Ramos (cell line): ENCODE data around the gene CXCL17.

Source experiments
- in situ Hi-C: fragments of 300-500 bp; cut with MboI; formaldehyde crosslinking; loops from one replicate; pipeline ENCODE4 v1.14.3; 2022; ENCODE audit warnings: low sequenced_read_pairs; ENCODE audit not compliant: unreplicated experiment

Gene CXCL17

DNA sequence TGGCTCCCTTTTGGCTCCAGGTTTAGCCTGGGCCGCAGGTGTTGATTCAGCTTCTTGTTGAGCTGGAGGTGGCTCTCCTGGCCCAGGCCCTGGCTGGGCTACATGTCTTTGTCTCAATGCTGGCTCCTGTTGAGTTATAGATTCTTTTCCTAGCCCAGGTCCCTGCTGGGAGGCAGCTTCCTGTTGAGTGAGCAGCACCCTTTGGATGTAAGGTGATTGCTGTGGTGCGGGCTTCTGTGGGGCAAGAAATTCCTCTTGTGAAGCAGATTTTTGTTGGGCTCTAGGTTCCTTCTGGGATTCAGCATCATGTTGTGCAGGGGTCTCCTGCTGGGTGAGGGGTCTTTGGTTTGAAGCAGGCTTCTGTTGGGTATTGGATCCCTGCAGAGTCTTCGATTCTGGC, 16.1 kb downstream of the CXCL17 start:
- in situ Hi-C loops = no loop called here

- in situ Hi-C loops = no loop called here
These were observed 18.0 kb downstream of the CXCL17 start for GRCh38 chr19:42424712-42425131.

GRCh38 chr19:42424345-42424707, 18.4 kb downstream of the CXCL17 start:
- in situ Hi-C loops = no loop called here

- in situ Hi-C loops = no loop called here
These were observed 19.0 kb downstream of the CXCL17 start for GRCh38 chr19:42423462-42424344.

DNA sequence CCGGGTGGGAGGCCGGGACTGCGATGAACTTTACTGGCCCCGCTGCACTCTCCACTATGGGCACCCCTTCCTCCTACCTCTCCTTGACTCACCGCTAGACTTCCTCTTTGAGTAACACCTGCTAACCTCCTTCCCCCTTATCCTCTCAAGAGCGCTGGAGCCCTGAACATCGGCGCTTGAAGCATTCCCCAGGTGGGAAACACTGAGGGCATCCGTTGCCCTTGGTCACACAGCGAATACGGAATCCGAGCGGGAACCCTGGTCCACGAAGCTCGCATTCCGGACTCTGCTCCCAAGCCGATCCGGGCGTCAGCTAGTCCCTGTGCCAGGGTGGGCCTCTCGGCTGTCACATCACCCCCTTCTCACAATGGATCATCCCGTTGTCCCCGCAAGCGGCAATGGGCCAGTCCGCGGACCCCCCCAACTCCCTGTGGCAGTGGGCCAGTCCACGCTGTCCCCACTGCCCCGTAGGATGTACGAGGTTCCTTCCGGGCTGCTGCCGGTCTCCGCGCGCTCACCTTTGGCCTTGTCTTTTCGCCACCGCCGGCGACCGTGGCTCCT, 19.8 kb downstream of the CXCL17 start:
- in situ Hi-C loops = no loop called here

- in situ Hi-C loops = no loop called here
These were observed 20.4 kb downstream of the CXCL17 start for GRCh38 chr19:42422092-42422900.

GRCh38 chr19:42421591-42422031, 21.1 kb downstream of the CXCL17 start:
- in situ Hi-C loops = no loop called here

- in situ Hi-C loops = no loop called here
These were observed 21.6 kb downstream of the CXCL17 start for GRCh38 chr19:42421101-42421500.

GRCh38 chr19:42420055-42420544, 22.6 kb downstream of the CXCL17 start:
- in situ Hi-C loops = no loop called here

DNA sequence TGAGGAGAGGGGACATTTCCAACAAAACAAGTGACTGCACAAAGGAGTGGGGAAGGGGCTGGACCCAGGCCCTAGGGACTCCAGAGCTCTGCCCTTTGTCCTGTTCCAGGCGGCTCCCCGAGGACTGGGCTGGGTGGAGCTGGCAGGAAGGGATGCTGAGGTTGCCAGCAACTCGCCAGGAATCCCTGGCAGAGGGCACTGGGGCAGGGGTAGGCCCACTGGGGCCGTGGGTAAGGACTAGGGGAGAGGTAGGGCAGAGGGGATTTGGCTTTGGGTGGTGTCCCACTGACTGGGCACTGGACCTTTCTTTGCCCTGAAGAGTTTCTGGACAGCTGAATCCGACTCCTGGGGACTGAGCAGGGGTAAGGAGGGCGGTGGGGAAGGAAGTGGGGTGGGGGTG, 23.4 kb downstream of the CXCL17 start:
- in situ Hi-C loops = no loop called here

DNA sequence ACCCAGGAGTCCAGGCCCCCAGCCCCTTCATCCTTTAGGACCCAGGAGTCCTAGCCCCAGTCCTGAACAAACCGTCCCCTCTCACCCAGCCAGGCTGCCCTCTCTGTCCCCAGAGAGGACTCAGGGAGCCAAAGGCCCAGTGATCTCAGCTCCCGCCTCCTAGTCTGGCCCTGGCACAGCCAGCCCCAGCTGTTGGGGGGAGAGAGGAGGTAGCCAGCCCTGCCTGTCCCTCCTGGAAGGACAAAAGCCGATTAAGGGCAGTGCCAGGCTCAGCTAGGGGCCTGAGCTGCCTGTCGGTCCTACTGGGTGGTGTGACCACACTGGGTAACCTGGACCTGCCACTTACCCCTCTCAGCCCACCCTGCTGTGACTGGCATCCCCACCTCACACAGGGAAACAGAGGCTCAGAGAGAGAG, 30.1 kb downstream of the CXCL17 start:
- in situ Hi-C loops = no loop called here

GRCh38 chr19:42412227-42412626, 30.5 kb downstream of the CXCL17 start:
- in situ Hi-C loops = no loop called here

DNA sequence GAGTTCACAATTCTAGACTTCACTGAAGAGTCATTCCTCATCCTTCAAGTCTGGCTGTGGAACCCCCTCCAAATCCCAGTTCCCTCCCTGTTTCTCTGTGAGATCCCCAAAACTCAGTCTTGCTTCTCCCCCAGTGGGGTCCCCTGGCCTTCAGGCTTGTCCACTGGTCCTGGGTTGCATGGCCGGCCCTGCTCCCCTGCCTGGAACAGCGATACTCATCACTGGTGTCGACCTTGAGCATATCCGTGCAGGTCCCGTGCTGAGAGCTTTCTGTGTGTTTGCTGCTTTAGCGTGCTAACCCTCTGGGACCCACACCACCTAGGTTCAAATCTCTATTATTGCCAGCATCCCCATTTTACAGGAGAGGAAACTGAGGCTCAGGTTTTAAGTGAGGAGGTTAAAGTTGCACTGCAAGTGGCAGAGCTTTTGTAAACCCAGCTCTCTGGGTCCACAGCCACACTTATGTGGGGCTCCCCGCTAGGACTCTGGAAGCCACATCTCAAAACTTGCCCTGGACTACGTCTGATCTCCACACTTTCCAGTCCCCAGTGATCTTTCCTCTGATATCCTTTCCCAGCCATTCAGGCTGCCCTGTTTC, 31.1 kb downstream of the CXCL17 start:
- in situ Hi-C loops = no loop called here

DNA sequence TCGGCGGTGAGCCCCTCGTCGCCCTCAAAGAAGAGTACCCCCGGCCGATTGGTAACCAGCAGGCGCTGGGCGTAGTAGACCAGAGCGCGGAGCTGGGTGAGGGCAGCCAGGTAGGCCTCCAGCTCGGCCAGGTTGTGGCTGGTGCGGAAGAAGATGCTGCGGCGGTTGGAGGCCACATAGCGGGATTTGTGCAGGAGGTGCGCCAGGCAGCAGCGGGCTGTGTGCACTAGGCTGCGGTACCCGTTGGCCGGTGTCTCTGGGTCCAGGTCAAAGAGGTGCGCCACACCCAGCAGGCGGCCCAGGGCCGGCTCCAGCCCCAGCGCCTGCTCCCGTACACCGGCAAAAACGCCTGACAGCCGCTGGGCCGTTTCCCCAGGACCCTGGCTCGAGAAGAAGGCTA, 32.4 kb downstream of the CXCL17 start:
- in situ Hi-C loops = no loop called here

GRCh38 chr19:42409477-42409876, 33.3 kb downstream of the CXCL17 start:
- in situ Hi-C loops = no loop called here

DNA sequence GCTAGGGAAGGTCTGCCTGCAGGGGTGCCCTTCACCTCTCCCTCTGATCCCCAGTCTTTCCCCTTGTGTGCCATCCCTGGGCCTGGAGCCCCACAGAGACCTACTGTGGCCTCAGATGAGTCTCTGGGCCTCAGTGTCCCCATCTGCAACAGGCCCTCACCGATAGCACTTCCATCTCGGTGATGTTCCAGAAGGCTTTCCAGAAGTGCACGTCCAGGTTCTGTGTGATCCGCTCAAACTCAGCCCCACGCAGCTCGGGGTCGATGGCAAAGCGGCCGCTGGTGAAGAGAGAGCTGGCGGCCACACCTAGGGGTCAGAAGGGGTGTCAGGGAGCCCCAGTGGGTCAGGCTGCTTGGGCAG, 35.0 kb downstream of the CXCL17 start:
- in situ Hi-C loops = no loop called here

- in situ Hi-C loops = no loop called here
These were observed 35.5 kb downstream of the CXCL17 start for GRCh38 chr19:42407085-42407815.

DNA sequence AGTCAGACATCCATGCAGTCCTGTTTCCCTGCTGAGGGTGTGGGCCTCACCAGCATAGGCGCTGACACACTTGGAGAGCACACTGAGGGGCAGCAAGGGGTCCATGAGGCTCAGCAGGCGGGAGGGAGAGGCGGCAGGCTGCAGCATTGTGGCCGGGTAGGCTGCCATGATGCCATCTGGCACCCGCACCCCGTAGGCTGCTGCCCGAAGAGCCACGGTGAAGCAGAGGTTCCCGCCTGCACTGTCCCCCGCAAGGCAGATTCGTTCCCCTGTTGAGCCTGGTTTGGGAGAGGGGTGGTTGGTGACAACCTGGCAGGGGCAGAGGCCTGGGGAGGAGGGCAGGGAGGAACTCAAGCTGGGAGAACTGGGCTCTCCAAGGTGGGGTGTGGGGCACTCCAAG, 36.6 kb downstream of the CXCL17 start:
- in situ Hi-C loops = no loop called here

DNA sequence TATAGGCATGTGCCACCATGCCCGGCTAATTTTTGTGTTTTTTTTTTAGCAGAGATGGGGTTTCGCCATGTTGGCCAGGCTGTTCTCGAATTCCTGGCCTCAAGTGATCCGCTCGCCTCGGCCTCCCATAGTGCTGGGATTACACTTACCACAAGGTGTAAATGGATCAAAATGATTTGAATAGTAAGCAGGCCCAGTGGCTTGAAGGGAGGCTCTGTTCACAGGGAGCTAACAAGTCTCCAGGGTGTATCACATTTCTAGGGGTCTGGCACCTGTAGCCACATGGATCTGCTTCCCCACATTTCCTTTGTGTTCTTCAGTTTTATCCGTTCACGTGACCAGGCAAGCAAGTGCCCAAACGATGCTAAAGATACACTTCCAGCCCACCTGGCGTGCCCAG, 39.2 kb downstream of the CXCL17 start:
- in situ Hi-C loops = no loop called here
